Measurements from ENCODE around the gene SLC13A4. TPM values are rescaled to one million over a fixed set of nuclear protein-coding genes. Genes with fewer than 3 reads are reported as not detected.

SLC13A4 gene
- total and polyA plus RNA-seq, 2 of the 4 experiments (the other 2 are of a cell fraction): 0.10 TPM; not detected in 1

DNA sequence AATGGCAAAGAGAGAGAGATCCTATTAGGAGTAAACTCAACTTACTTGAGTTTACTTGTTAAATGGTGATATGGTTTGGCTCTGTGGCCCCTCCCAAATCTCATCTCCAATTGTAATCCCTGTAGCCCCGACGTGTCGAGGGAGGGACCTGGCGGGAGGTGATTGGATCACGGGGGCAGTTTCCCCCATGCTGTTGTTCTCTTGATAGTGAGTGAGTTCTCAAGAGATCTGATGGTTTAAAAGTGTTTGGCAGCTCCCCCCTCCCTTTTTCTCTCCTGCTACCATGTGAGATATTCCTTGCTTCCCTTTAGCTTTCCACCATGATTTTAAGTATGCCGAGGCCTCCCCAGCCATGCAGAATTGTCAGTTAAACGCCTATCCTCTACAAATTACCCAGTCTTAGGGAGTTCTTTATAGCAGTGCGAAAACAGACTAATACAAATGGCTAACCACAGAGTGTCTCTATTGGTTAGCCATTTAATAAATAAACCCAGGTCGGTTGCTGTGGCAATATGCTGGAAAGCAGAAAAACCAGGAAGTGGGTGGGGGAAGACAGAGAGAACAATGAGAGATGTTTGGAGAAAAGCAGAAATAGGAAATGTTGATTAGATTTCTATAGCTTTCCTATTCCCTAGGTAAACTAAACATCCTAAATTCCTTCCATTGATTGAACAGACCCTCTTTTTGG, 68.7 kb downstream of the SLC13A4 start (continued):
- TF ChIP-seq RCOR1 (IDR thresholded peaks at IDR 0.05; ENCODE audit: insufficient replicate concordance, low read length): no peak

DNA sequence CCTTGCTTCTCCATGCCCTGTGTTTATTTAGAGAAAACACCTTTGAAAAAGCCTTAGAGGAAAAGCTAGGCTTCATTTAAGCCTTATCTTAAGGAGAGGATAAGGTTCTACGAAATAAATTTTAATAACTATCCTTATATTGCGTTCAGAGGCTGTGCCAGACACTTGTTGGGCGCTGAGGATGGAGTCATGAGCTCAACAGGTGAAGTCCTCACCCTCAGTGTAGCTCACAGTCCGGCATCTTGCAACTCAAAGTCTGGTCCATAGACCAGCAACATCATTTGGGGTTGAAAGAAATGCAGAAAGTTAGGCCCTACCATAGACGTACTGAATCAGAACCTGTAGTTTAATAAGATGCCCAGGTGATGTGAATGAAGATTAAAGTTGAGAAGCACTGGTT, 69.4 kb downstream of the SLC13A4 start:
- no TSS peak for BruUV-seq (replicated peaks)
- no peak overlapping the region for H2AFZ ChIP-seq (replicated peaks; ENCODE audit: low read length, poor library complexity)
- H4K5ac ChIP-seq (ENCODE audit: low read depth, low read length): no peak overlapping the region
- no peak overlapping the region for H2AK5ac ChIP-seq (ENCODE audit: low read depth, low read length)
- no peak overlapping the region for H3K18ac ChIP-seq (ENCODE audit: low read depth, low read length)
- 0 out of 4 replicates have a peak, but pooled peaks cover 0 to 3% of the 10 kb centered on the region in 2 experiments for H3K79me1 ChIP-seq (ENCODE audit: low read depth in 1 of 2, low read length in 2 of 2)
- H2BK5ac ChIP-seq (ENCODE audit: low read depth, low read length, poor library complexity, severe bottlenecking): no peak overlapping the region
- in situ Hi-C loops (cut with MboI; ENCODE audit: low sequenced_read_pairs): no loop called here
- H3K4me3 ChIP-seq (ENCODE audit: insufficient read depth, low read depth, low read length): no peak overlapping the region
- H2AK9ac ChIP-seq (replicated peaks; ENCODE audit: low read depth, low read length, poor library complexity): no peak overlapping the region
- POLR2A ChIA-PET (ENCODE audit: unreplicated experiment): no interaction called here
- no peaks in the 10 kb centered on the region for H3K36me3 ChIP-seq (ENCODE audit: control insufficient read depth, insufficient read depth, low read length)
- DNase-seq (no peak), ATAC-seq (ENCODE audit: low read depth) (no peak)
- H3K56ac ChIP-seq (ENCODE audit: extremely low read depth, insufficient read depth, low read length): no peak overlapping the region
- H2BK120ac ChIP-seq (ENCODE audit: low read depth, low read length): no peak overlapping the region
- dilution Hi-C loops (cut with HindIII; ENCODE audit: low sequenced_read_pairs, unreplicated experiment): no loop called here
- no peak overlapping the region for H2BK20ac ChIP-seq (ENCODE audit: low read depth, low read length)
- no peaks in the 10 kb centered on the region for H3K9me3 ChIP-seq (ENCODE audit: control insufficient read depth, insufficient read depth, low read length)
- H3K4me2 ChIP-seq (ENCODE audit: low read depth, low read length): no peak overlapping the region
- no peak overlapping the region for H3K9ac ChIP-seq (ENCODE audit: low read depth, low read length)
- 100% methylated on average over 1 of the region's 5 CpGs; no CpG with 5 or more reads in 1 of the 2 experiments for WGBS, 2 experiments (ENCODE audit: extremely low coverage in 2 of 2, insufficient read length in 1 of 2)
- no peak overlapping the region for H3K23ac ChIP-seq (ENCODE audit: low read depth, low read length)
- H3K14ac ChIP-seq (replicated peaks; ENCODE audit: low read depth, low read length): no peak overlapping the region
- peaks cover 4% of the 10 kb centered on the region; the same call in 1 of the 2 replicates for H3K4me1 ChIP-seq (ENCODE audit: control insufficient read depth, insufficient read depth, low read length)
- no peak overlapping the region for H2BK15ac ChIP-seq (ENCODE audit: low read depth, low read length)
- intact Hi-C loops (cut with micrococcal nuclease): no loop called here
- CTCF ChIA-PET: interaction anchor here (0.9 kb wide), 1 partner anchor 13 kb away, joined by 3 read pairs; no protein-coding TSS in a partner anchor
- no peak overlapping the region for H3K27ac ChIP-seq (ENCODE audit: insufficient read depth, low read length)
- no peak overlapping the region for H3K4ac ChIP-seq (ENCODE audit: low read depth, low read length)
- peaks cover 12% of the 10 kb centered on the region; the same call in 1 of the 2 replicates for H3K9me1 ChIP-seq (ENCODE audit: insufficient read depth, low read length)
- H3K27me3 ChIP-seq (ENCODE audit: control insufficient read depth, insufficient read depth, low read length): no peaks in the 10 kb centered on the region
- H4K8ac ChIP-seq (ENCODE audit: low read depth in 2 of 2, low read length in 2 of 2): no peak overlapping the region
- no peaks in the 10 kb centered on the region for H4K20me1 ChIP-seq (ENCODE audit: insufficient read depth, low read length)
- H4K91ac ChIP-seq (ENCODE audit: insufficient read depth, low read depth, low read length): no peak overlapping the region
- no peak for TF ChIP-seq SMC3 (IDR thresholded peaks at IDR 0.05; ENCODE audit: low read depth, low read length)
- no peak for TF ChIP-seq RAD21 (IDR thresholded peaks at IDR 0.05; ENCODE audit: low read length)
- TF ChIP-seq, protein P1, sequence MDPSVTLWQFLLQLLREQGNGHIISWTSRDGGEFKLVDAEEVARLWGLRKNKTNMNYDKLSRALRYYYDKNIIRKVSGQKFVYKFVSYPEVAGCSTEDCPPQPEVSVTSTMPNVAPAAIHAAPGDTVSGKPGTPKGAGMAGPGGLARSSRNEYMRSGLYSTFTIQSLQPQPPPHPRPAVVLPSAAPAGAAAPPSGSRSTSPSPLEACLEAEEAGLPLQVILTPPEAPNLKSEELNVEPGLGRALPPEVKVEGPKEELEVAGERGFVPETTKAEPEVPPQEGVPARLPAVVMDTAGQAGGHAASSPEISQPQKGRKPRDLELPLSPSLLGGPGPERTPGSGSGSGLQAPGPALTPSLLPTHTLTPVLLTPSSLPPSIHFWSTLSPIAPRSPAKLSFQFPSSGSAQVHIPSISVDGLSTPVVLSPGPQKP (IDR thresholded peaks at IDR 0.05; ENCODE audit: borderline replicate concordance, low read depth, low read length): no peak
- TF ChIP-seq, protein P2, sequence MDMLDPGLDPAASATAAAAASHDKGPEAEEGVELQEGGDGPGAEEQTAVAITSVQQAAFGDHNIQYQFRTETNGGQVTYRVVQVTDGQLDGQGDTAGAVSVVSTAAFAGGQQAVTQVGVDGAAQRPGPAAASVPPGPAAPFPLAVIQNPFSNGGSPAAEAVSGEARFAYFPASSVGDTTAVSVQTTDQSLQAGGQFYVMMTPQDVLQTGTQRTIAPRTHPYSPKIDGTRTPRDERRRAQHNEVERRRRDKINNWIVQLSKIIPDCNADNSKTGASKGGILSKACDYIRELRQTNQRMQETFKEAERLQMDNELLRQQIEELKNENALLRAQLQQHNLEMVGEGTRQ (IDR thresholded peaks at IDR 0.05; ENCODE audit: low read depth, low read length): no peak
- TF ChIP-seq CEBPB (IDR thresholded peaks at IDR 0.05; ENCODE audit: low read depth, low read length): no peak
- TF ChIP-seq FOS (IDR thresholded peaks at IDR 0.05; ENCODE audit: low read depth, low read length): no peak
- TF ChIP-seq MXI1 (IDR thresholded peaks at IDR 0.05; ENCODE audit: borderline replicate concordance, low read depth, low read length): no peak
- TF ChIP-seq MAFK (IDR thresholded peaks at IDR 0.05; ENCODE audit: low read depth, low read length): no peak
- no peak for TF ChIP-seq BHLHE40 (IDR thresholded peaks at IDR 0.05; ENCODE audit: low read depth, low read length)
- TF ChIP-seq, protein P3, sequence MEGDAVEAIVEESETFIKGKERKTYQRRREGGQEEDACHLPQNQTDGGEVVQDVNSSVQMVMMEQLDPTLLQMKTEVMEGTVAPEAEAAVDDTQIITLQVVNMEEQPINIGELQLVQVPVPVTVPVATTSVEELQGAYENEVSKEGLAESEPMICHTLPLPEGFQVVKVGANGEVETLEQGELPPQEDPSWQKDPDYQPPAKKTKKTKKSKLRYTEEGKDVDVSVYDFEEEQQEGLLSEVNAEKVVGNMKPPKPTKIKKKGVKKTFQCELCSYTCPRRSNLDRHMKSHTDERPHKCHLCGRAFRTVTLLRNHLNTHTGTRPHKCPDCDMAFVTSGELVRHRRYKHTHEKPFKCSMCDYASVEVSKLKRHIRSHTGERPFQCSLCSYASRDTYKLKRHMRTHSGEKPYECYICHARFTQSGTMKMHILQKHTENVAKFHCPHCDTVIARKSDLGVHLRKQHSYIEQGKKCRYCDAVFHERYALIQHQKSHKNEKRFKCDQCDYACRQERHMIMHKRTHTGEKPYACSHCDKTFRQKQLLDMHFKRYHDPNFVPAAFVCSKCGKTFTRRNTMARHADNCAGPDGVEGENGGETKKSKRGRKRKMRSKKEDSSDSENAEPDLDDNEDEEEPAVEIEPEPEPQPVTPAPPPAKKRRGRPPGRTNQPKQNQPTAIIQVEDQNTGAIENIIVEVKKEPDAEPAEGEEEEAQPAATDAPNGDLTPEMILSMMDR (conservative IDR thresholded peaks at IDR 0.05; ENCODE audit: low read depth, low read length): no peak
- no peak for TF ChIP-seq POLR2A (IDR thresholded peaks at IDR 0.05; ENCODE audit: low read depth, low read length)
- TF ChIP-seq MAZ (IDR thresholded peaks at IDR 0.05; ENCODE audit: borderline replicate concordance, low read depth, low read length): no peak

Data from IMR-90 (cell line).